ENCODE measurements around the gene ESPN.

The ESPN gene

GRCh38 chr1:6467744-6468688 is 43.4 kb downstream of the ESPN start:
- no peak for DNase-seq

DNA sequence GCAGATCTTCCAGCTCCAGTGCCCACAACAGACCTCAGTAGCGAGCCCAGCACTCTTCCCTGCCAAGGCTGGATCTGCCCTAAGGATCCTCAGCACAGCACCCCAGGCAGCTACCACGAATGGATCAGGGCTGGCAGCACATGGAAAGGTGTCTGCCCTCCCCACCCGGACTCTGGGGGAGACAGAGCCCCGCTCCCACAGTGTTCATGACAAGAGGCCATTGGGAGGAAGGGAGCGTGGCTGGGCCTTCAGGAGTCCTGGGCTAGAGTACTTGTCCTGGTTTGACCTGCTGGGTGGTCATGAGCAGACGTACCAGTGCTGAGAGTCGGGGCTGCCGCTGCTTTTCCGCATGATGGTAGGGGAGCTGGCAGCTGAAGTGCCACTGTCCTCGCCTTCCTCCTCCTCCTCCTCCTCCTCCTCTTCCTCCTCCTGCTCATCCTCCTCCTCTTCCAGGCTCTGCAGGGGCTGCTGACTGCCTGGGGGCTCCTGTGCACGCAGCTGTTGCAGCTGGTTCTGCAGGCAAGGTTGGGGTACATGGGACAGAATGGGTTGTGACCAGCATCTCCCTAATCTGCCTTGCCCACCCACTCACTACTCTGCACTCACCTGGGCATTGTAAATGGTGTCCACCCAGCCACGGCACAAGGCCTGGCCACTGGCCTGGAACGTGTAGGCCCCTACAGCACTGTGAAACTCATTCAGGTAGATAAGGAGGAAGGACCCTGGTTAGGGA is 44.3 kb downstream of the ESPN start:
- no peak for DNase-seq

DNA sequence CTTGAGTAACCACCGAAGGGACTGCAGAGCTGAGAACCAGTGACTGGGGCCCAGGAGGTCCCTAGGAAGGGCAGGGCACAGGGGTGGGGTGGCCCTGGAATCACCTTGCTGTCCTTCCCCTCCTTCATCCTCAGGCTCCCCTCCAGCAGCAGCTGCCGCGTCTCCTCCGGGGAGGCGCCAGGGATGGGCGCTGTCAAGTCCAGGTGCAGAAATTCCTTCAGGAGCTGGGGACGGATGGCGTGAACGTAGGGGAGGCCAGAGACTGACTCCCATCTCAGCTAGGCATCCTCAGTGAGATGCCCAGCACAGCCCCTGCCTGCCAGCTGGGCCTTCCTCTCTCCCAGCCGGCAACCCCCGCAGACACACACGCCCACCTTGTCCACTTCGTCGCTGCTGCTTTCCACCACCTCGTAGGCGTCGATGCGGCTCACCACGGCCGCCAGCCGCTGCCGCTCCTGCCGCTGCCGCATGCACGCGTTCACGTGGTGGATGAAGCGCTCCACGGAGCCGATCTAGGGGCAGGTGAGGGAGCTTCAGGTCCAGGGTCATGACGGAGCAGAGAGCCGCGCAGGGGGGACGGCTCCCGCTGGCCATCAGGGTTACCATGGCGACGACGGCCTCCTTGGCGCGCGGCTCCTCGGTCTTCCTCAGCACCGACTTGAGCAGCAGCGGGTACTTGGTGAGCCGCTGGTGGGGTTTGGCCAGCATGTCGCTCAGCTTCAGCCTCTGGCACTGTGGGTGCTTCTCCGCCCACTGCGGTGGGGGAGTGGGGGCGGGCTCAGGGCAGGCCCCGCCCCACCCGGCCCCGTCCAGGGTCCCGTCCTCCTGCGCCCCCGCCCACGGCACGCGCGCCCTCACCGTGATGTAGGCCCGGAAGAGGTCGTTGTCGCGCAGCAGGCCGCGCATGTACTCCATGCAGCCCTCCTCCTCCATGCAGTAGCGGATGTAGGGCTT is 45.8 kb downstream of the ESPN start:
- peak; percentile 37 for DNase-seq

DNA sequence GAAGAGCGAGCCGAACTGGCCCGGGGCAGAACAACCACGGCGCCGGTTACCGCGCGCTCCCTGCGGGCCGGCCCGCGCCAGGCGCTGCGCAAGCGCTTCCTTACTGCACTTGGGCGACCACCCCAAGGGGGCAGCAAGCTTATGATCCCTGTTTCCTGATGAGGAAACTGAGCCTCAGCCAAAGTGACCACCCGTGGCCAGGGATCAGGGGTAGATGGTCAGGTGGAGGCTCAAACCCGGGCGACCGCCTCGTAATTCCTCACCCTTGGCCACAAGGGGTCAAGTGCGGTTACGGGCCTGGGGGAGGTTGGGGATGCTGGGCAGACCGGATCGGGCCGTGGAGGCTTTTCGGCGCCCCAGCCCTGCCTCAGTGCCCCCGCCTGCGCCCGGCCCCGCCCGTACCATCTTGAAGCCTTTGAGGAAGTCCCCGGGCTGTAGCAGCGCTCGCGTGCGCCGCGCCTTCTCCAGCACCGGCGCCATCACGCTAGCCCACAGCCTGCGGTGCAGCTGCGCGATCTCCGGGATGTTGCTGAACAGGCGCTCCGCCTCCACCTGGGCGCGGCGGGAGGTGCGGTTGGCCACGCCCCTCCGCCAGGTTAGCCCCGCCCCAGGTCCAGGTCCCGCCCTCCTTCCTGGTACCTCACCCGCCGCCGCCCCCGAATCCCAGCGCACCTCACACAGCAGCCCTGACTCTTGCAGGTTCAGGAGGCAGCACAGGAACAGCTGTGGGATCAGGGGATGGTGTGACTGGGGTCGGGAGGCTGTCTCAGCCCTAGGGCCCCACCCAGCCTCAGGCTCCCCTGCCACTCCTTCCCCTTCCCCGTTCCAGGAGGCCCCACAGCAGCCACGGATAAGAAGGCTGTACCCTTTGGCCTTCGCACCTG is 46.8 kb downstream of the ESPN start:
- DNase-seq, result no peak

- DNase-seq, result no peak
Observed at GRCh38 chr1:6471970-6472368, 47.4 kb downstream of the ESPN start.

DNA sequence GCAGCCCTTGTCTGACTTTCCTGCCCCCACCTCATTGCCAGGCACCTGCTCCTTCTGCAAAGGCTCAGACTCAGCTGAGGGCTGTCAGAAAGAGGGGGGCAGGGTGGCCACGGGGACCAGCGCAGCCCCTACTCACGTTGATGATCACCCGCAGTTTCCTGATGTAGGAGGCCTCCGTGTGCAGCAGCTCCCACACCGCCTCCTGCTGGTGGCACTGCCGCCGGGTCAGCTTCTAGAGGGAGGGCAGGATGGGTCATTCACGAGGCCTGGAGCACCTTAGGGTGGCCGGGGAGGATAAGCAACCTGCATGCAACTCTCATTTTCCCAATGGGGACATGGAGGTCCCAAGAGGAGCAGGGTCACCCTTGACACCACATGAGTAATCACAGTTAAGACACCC is 47.8 kb downstream of the ESPN start:
- DNase-seq, result no peak

- DNase-seq, result no peak
Observed at GRCh38 chr1:6473156-6473555, 48.6 kb downstream of the ESPN start.

DNA sequence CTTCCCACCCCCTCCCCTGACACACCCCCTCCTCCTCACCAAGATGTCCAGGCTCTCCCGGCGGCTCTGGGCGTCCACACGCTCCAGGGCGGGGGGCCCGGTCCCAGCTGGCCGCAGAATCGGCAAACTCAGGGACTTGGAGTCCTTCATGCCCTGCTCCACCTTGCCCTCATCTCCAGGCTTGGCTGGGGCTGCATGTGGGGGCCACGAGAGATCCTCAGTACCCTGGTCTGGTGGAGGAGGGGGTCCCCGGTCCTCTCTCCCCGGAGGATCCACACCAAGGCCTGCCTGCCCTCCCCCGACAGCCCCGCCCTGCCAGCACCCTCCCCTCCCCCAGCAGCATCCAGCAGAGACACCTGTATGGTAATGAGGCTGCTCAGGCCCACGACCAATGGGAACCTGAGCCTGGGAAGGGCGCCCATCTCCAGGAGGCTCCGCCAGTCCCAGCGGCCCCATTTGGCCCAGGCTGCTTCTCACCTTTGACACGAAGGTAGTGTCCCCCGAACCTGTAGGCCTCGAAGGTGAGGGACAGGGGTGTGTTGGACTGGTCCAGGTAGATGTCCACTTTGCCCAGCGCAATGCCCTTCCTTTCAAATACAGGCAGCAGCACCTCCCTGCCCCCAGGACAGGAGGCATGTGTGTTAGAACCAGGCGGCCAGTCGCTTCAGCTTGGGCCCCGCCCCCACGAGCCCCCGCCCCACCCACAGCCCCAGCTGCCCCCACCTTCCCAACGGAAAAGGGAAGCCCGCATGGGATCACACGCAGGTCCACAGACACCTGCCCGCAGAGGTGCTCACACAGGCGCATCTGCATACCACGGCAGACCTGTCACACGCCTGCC is 49.6 kb downstream of the ESPN start:
- DNase-seq, result no peak

DNA sequence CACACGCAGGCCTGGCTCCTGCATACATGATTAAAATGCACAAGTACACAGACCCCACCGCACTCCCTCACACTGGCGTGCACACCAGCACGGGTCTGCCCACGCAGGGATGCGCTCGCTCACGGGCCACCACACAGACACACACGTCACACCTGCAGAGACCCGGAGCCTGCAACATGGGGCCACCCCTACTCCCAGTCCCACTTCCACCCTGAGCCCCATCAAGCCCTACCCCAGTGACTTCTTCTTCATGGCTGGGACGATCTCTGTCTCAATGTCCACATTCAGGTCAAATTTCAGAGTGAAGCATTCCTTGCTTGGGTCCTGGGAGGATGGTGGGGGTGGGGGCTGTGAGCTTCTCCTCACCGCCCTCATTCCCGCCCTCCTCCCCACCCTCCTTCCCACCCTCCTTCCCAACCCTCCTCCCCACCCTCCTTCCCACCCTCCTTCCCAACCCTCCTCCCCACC is 50.3 kb downstream of the ESPN start:
- DNase-seq, result no peak

DNA sequence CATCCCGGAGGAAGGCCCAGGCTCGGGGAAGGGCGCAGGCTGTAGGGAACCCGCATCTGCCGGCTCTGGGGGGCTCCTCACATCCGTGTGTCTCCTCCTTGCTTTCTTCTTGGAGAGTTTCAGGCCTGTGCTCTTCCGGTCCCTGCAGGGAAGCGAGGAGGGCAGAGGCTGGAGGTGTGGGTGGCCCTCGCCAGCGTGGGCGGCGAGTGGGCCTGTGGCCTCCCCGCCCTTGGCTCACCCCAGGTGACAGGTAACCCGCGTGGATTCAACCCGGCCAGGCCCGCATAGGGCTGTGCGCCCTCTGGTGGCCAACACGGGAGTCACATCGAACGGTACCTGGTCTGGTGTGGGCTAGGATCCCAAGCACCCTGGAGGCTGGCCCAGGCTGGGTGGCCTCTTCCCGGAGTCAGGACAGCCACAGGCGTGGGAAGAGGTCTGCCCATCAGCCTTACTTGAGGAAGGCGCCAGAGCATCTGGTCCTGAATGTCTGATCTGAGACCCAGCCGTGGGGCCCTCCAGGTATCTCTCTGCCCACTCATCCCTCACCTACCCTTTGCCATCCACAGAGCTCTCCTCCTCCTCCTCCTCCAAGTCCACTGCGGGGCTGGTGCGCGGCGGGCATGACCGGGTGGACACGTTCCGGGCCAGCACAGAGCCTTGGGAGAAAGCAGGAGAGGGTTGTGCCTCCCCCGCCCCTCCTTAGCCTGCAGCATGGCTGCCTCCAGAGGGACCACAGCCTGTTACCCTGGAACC is 51.0 kb downstream of the ESPN start:
- peak; percentile 75 for DNase-seq

- DNase-seq, result no peak
Observed at GRCh38 chr1:6476483-6476882, 51.9 kb downstream of the ESPN start.

GRCh38 chr1:6477039-6477820 is 52.7 kb downstream of the ESPN start:
- no peak for DNase-seq

DNA sequence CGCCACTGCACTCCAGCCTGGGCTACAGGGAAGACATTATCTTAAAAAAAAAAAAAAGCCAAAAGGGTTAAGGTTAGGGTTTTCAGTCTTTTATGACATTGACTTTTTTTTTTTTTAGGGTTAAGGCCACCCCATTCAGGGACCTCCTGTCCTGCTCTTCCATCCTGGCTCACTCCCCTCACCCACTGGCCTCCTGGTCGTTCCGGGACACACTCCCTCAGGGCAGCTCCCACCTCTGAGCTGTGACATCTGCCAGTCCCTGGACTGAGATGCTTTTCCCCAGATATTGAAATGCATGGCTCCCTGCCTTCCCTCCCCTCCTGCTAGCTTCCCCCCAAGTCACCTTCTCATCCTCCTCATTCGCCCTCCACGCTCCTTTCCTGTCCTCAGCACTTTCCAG is 57.2 kb downstream of the ESPN start:
- no peak for DNase-seq

- DNase-seq, result no peak
Observed at GRCh38 chr1:6483017-6483760, 58.6 kb downstream of the ESPN start.

DNA sequence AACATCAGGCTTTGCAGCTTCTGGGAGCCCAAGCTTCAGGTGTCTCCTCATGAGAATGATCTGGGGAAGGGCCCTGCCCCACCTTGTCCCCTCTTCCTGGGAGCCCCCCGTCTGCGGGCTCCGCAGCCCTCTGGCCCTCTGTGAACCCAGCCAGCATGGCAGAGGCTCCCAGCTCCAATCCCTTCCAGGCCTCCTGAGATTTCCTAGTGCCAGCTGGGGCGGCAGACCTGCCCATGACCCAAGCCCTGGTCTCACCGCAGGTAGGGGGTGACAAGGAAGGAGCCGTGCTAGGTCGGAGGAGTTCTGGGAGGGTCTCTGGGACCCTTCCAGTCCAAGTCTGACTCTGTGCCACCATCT is 59.2 kb downstream of the ESPN start:
- no peak for DNase-seq

DNA sequence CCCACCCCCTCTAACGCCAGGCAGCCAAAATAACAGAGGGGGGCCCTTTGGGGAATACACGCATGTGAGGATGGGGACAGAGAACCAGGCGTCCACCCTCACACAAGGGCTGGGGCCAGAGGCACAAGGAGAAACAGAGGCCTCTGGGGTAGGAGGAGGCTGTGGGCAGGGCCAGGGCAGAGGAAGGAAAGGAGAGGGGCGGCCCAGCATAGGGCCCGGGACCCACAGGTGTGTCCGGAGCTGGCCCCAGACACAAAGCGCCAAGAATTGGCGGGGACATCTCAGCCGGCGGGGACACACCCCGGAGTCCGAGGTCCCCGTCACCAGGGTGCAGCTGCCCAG is 60.2 kb downstream of the ESPN start:
- DNase-seq, result no peak

DNA sequence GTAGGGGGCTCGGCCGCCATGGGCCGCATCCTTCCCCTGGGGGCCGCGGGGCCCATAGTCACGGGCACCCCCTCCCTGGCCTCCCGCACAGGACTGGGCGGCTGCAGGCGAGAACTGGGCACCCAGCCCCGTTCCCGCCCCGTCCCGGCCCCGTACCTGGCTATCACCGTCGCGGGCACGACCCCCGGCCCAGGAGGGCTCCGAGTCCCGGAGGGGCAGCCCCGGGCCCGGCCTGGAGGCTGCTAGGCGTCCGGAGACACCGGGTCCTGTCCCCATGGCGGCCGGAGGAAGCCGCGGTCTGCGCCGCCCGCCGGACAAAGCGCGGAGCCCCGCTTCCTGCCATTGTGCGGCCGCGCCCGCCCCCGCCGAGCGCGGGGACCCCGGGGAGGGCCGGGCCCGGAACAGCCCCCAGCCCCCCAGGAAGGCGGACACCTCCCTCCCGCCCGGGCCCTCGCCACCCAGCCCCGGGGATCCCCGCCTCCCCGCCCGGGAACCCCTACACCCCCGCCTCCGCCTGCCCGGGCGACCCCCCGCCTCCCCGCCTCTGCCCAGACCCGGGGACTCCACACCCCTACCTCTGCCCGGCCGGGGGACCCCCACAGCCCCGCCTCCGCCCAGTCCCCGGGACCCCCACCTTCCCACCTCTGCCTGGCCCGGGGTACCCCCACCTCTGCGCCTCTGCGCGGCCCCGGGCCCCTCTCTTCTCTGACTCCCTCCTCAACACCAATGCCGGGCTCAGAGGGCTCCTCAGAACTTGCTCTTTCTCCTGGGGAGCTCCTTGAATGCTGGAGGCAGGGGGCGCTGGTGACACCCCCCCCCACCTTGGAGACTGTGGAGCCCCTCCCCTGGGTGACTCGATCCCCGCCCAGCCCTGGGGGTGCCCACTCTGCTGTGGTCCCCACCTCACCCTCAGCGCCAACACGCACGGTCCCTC is 60.9 kb downstream of the ESPN start:
- DNase-seq, result peak; percentile 40
